ENCODE results near the gene SLC7A5.
A peak's percentile ranks its signal among the peaks of the same experiment; 100 is the strongest.
"Not testable (repeated sequence)": the region's sequence is repeated elsewhere in the genome, so short reads cannot be mapped to it uniquely, and the experiment has no call there.

Gene SLC7A5

DNA sequence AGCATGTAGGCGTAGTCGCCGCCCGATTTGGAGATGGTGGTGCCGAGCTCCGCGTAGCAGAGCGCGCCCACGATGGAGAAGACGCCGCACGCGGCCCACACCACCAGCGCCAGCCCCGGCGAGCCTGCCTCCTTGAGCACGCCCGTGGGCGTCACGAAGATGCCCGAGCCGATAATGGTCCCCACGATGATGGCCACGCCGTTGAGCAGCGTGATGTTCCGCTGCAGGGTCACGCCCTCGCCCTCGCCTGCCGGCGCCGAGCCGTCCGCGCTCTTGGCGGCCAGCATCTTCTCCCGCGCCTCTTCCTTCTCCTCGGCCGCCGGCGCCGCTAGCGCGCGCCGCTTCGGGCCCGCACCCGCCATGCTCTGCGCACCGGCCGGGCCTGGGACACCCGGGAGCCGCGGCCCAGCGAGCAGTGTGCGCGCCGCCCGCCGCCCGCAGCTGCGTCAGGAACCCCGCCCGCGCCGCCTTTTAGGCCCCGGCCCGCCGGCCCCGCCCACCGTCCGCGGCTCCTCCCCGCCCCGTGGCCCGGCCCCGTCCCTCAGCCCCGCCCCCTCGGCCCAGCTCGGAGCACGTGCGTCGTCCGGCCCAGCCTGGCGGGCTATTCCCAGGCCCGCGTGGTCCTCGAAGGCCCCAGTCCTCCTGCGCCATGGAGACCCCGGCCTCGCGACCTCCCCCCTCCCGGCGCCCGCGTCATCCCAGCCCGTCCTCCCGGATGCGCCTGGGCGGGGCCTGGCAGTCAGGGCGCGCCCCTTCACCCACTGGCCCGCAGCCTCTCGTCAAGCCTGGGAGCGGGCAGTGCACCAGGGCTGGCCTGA, at the start of gene SLC7A5:
Gene SLC7A5, minus strand, starts transcription at position 447 of the 818 bp plus-strand sequence. Its CDS starts 85 bp downstream, at position 362.
- CTCF ChIA-PET, result interaction anchor here (1.4 to 4.3 kb wide), 3 partner anchors 20 to 89 kb away, joined by 3 to 69 read pairs (median 5); no protein-coding TSS in a partner anchor
- POLR2A ChIA-PET, result interaction anchor here (0.6 to 2.8 kb wide), 8 partner anchors 9 to 104 kb away, joined by 3 to 31 read pairs (median 5); partner anchors contain the start of gene KLHDC4
- peak; percentile 99 for TF ChIP-seq L3MBTL2 (conservative IDR thresholded peaks at IDR 0.05)

DNA sequence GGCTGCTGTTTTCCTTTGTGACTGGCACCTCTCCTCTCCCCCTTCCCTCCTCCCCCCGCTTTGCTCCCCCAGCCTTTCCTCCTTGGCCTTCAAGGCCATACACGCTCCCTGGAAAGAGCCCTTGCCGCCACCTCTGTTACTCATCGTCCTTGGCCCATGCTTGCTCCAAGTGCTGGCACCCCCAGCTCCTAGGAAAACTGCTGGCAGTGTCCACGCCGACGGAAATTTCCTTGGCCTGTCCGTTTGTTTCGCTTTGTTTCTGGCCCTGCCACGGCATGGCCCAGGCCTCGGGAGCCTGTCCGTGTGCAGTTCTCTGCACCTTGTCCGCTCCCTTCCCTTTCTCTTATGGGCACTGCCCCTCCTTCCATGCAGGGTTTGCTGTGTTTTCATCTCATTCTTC, 49.0 kb upstream of the SLC7A5 start:
- ChIA-PET POLR2A (no interaction called here), CTCF (no interaction called here)
- TF ChIP-seq LEF1 (IDR thresholded peaks at IDR 0.05; ENCODE audit: borderline replicate concordance), result no peak
- no peak for TF ChIP-seq ELF4 (IDR thresholded peaks at IDR 0.05)
- TF ChIP-seq HDGF (IDR thresholded peaks at IDR 0.05; ENCODE audit: borderline replicate concordance), result no peak
- TF ChIP-seq SUZ12 (IDR thresholded peaks at IDR 0.05), result no peak
- no peak for TF ChIP-seq BHLHE40 (IDR thresholded peaks at IDR 0.05; ENCODE audit: borderline replicate concordance)
- no peak for TF ChIP-seq FOXM1 (IDR thresholded peaks at IDR 0.05; ENCODE audit: borderline replicate concordance)
- no peak for TF ChIP-seq ARNT (IDR thresholded peaks at IDR 0.05)
- no peak for TF ChIP-seq FOXA1 (IDR thresholded peaks at IDR 0.05)
- TF ChIP-seq CTBP1 (IDR thresholded peaks at IDR 0.05; ENCODE audit: borderline replicate concordance), result no peak
- no peak for DNase-seq (ENCODE audit: extremely low spot score)

More for the DNA sequence above, at the start of gene SLC7A5:
- peak; percentile 79 for DNase-seq (ENCODE audit: extremely low spot score)

DNA sequence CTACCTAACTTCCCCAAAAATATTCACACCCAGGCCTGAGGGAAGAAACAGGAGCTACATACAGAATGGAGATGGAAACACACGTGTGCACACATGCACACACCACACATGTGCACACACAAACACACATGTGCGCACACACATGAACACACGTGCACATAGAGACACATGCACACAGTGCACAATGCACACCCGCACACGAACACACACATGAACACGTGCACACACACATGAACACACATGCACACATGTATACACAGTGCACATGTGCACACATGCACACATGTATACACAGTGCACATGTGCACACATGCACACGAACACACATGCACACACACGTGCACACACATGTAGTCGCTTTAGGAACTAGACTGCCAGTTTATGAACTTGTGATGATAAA, 48.2 kb upstream of the SLC7A5 start:
- TF ChIP-seq ZNF384 (IDR thresholded peaks at IDR 0.05) (no peak), FOXA1 (IDR thresholded peaks at IDR 0.05) (no peak), L3MBTL2 (conservative IDR thresholded peaks at IDR 0.05) (no peak), LEF1 (IDR thresholded peaks at IDR 0.05; ENCODE audit: borderline replicate concordance) (no peak), TARDBP (IDR thresholded peaks at IDR 0.05) (no peak)
- ChIA-PET POLR2A (no interaction called here), CTCF (interaction anchor here (0.5 kb wide), 1 partner anchor 457 kb away, joined by 3 read pairs; no protein-coding TSS in a partner anchor)

DNA sequence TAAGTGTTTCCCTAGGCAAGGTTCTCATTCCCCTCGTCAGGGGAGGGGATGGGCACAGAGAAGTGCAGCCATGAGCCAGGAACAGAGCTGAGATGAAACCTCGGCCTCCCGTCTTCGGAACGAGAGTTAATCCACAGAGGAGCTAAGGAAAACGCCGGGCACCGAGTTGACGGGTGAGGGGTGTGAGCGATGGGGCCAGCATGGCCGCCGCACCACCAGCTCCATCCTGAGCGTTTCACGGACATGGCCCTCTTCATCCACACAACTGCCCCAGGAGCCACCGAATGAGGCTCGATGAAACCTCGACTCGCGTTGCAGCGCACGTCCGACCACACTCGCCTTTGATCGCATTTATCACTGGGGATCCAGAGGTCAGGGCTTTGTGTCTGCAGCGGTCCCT, 45.5 kb upstream of the SLC7A5 start:
- TF ChIP-seq, protein P1, sequence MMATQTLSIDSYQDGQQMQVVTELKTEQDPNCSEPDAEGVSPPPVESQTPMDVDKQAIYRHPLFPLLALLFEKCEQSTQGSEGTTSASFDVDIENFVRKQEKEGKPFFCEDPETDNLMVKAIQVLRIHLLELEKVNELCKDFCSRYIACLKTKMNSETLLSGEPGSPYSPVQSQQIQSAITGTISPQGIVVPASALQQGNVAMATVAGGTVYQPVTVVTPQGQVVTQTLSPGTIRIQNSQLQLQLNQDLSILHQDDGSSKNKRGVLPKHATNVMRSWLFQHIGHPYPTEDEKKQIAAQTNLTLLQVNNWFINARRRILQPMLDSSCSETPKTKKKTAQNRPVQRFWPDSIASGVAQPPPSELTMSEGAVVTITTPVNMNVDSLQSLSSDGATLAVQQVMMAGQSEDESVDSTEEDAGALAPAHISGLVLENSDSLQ (IDR thresholded peaks at IDR 0.05), result no peak
- TF ChIP-seq FOXK2 (IDR thresholded peaks at IDR 0.05) (no peak), FOXA1 (IDR thresholded peaks at IDR 0.05) (no peak), ARNT (IDR thresholded peaks at IDR 0.05) (no peak), ELF4 (IDR thresholded peaks at IDR 0.05) (no peak), ZNF384 (IDR thresholded peaks at IDR 0.05) (no peak)
- ChIA-PET POLR2A (no interaction called here), CTCF (interaction anchor here (1.3 to 1.5 kb wide), 2 partner anchors 10 to 136 kb away, joined by 4 read pairs; no protein-coding TSS in a partner anchor)

More for the DNA sequence above, 48.2 kb upstream of the SLC7A5 start:
- DNase-seq (ENCODE audit: extremely low spot score), result no peak

DNA sequence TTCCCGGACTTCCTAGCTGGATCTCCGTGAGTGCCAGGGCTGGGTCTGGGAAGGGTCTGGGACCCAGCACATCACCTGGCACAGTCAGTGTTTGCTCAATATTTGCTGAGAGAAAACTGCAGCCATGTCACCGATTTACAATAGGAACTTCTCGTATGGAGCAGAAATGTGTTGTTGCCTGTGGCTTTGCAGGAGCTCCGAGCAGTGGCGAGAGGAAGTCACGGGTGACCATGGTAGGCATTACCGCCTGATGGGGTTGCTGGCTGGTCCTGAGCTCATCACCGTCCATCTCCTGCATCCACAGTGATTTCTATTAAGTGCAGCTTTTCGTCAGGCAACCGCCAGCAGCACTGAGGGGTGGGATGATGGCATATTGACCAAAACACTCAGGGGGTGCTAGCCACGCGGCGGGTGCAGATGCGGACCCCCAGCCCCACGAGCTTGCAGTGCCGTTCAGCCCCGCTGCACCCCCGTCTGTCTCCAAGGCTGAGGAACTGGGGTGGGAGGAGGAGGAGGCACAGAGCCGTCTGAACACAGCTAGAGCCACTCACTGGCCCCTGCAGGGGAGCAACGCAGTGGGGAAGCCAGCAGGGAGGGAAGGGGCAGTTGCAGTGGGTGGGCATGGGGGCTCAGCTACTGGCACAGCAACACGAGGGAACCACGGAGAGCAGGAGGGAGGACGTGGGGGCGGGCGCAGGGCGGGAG, 44.9 kb upstream of the SLC7A5 start:
- POLR2A ChIA-PET; DNase-seq (ENCODE audit: extremely low spot score): not testable (repeated sequence)
- CTCF ChIA-PET, result interaction anchor here (1.3 to 1.5 kb wide), 2 partner anchors 11 to 135 kb away, joined by 4 read pairs; no protein-coding TSS in a partner anchor

More for the DNA sequence above, 45.5 kb upstream of the SLC7A5 start:
- DNase-seq (ENCODE audit: extremely low spot score), result no peak

DNA sequence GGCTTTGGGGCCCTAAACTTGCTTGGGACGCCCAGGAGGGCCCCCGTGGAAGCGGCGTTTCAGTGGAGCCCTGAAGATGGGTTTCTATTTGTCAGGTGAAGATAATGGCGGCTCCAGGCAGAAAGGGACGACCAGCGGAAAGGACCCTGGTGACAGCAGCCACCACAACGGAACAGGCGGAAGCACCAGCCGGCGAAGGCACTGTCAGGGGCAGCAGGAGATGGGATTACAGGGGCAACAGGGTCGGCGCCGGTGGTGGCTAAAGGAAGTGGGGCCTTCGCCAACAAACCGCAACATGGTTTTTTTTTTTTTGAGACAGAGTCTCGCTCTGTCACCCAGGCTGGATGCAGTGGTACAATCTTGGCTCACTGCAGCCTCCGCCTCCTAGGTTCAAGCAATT, 43.4 kb upstream of the SLC7A5 start:
- POLR2A ChIA-PET, CTCF ChIA-PET: not testable (repeated sequence)

DNA sequence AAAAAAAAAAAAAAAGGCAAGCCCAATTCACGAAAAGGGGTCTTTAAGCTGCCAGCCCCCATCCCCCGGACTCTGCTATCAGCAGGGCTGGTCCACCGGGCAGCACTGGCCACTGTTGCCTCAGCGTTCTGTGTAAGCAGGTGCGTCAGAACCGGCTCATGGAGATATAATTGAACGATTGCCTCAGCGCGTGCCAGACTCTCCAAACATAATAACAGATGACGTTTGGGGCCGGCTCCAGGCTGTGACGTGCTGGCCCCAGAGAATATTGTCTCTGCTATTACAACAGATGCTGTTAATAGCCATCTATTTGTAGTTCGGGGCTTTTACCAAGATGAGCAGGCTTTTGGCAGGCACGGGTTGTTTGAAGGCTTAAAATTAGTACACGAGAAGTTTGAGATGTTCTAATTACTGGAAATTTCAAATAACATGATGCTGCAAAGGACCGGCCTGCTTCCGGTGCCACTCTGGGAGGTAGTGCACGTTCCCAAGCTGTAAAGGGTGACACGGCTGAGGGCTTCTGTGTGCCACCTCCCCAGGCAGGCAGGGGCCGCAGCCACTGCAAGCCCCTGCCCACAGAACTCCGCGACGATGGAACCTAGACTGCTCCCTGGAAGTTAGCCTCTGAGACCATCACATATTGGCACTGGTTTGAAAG, 41.9 kb upstream of the SLC7A5 start:
- POLR2A ChIA-PET; DNase-seq (ENCODE audit: extremely low spot score); CTCF ChIA-PET: not testable (repeated sequence)

More for the DNA sequence above, 43.4 kb upstream of the SLC7A5 start:
- DNase-seq (ENCODE audit: extremely low spot score), result not testable (repeated sequence)

DNA sequence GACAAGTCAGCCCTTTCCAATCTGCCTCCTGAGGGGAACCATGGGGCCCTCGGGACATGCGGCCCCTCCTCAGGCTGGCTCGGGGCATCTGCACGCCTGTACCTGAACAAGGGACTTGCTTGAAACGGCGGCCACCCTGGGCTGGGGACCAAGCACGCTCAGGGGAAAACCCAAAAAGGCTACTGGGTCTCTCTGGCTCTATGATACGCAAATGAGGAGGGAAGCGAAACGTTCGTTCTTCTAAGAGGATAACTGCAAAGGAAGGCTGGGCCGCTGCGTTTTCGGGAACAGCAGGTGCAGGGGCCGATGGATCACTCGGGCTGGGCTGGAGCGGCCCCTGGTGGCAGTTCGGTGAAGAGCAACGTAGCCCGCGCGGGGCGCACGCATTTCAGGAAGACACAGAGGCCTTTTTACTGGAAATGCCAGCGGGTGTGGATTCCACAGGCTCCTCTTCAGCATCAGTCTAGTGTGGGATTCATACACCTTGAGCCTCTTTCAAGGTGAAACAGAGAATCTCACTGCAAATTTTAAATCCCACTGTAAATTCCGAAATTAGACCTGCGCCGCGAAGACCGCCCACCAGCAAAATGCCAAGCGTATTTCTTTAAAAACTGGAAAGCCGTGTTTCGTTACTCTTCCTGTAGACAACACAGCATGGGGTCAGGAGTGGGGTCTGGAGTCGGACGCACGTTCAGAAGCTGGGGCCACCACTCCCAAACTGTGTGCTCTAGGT, 40.1 kb upstream of the SLC7A5 start:
- peak; percentile 74 for DNase-seq (ENCODE audit: extremely low spot score)
- CTCF ChIA-PET, result interaction anchor here (0.7 kb wide), 1 partner anchor 9 kb away, joined by 5 read pairs; no protein-coding TSS in a partner anchor
- POLR2A ChIA-PET, result not testable (repeated sequence)

DNA sequence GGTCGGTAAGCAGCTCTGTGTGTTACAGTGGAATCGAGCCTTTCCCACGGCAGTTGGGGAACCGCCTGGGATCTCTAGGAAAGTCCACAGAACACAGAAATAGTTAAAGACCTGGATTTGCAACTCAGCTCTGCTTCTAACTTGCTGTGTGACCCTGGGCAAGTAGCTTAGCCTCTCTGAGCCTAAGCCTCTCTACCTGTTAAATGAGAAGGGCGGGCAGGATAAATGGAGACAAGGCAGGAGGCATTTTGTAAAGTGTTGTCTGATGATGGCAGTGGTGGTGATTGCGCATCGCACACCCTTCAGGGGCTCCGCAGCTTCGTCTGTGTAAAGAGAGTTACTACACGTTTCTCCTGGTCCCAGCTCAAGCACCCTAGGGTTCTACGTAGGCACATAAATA, 38.8 kb upstream of the SLC7A5 start:
- CTCF ChIA-PET; DNase-seq (ENCODE audit: extremely low spot score); POLR2A ChIA-PET: not testable (repeated sequence)

DNA sequence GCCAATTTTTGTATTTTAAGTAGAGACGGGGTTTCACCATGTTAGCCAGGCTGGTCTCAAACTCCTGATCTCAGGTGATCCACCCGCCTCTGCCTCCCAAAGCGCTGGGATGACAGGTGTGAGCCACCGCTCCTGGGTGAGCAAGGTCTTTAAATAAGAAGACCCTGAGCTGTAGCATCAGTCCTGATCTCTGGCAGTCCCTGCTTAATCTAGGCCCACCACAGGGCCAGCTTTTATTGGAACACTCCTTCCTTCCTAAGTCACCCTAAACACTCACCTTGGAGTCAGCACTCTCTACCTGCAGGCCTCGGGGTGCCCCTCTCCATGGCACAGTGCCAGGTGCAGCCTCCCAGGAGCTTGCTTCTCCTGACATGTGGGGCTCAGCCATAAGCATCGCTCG, 36.2 kb upstream of the SLC7A5 start:
- CTCF ChIA-PET, result interaction anchor here (1.3 kb wide), 1 partner anchor 127 kb away, joined by 3 read pairs; no protein-coding TSS in a partner anchor
- POLR2A ChIA-PET; DNase-seq (ENCODE audit: extremely low spot score): not testable (repeated sequence)

DNA sequence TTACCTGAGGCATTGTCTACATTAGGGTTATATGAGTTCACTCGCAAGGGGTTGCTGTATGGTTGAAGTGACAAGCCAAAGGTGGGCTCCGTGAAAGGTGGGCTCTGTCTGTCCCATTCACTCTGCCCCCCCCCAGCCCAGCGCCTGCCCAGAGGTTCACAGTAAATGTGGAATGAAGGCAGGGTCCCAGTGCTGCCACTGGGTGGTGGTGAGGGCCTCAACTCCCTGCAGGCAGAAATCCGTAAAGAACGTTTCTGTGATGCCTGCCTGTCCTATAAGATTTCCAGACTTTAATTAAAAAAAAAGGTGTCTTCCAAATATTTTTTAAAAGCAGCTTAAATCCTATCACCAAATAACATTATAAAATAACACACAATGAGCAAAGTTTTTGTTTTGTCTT, 35.7 kb upstream of the SLC7A5 start:
- CTCF ChIA-PET, result interaction anchor here (0.7 to 1.3 kb wide), 2 partner anchors 34 to 126 kb away, joined by 3 read pairs; no protein-coding TSS in a partner anchor
- POLR2A ChIA-PET; DNase-seq (ENCODE audit: extremely low spot score): not testable (repeated sequence)

DNA sequence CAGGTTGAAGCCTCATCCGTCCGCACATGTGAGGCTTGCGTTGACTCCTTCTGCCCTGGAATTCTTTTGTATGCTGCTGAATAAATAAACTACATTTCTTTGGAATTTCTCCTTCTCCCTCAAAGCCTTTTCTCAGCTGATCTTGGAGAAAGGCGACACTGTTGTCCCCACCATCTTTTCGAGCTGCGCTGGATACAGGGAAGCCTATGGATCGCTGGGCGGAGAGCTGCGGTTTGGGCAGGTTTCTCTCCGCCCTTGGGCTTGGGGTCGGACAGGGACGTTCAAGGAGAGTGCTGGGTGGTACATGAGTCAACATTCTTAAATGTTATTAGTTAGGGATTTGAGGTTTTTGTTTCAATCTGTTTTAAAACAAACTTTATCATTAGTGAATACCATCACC, 31.2 kb upstream of the SLC7A5 start:
- POLR2A ChIA-PET; DNase-seq (ENCODE audit: extremely low spot score): not testable (repeated sequence)
- CTCF ChIA-PET, result interaction anchor here (1.6 kb wide), 1 partner anchor 9 kb away, joined by 5 read pairs; no protein-coding TSS in a partner anchor

Data from HEK293T (cell line).